Mammary epithelial cell (primary cell): ENCODE data around the gene C18orf54.

ENCODE experiments used
- EZH2 ChIP-seq: IDR thresholded peaks from 2 replicates; pipeline ENCODE4 v1.6.1; 2012; ENCODE audit warnings: low read length, inconsistent platforms, borderline replicate concordance
- TF ChIP-seq, protein P1 (sequence below), 2 donors: IDR thresholded peaks in 1 of 2; conservative IDR thresholded peaks in 1 of 2; 2 replicates each; pipeline ENCODE4 v1.5.1; 2011 to 2012; ENCODE audit warnings: inconsistent platforms in 2 of 2, low read length in 2 of 2, mild to moderate bottlenecking in 2 of 2, control low read depth in 1 of 2, low read depth in 1 of 2; ENCODE audit not compliant: insufficient read depth in 1 of 2; ENCODE audit errors: extremely low read depth in 1 of 2

DNA sequence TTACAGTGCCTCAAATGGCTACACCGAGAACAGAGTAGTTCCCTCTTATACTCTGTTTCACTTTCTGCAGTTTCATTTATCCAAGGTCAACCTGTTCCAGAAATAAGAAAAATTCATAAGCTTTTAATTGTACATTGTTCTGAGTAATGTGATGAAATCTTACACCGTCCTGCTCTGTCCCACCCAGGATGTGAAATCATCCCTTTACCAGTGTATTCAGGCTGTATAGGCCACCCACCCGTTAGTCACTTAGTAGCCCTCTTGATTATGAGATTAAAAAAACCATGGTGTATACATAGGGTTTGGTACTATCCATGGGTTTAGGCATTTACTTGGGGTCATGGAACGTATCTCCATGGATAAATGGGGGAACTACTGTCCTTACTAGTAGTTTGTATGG is 29.9 kb upstream of the C18orf54 start:
- TF ChIP-seq, protein P1, sequence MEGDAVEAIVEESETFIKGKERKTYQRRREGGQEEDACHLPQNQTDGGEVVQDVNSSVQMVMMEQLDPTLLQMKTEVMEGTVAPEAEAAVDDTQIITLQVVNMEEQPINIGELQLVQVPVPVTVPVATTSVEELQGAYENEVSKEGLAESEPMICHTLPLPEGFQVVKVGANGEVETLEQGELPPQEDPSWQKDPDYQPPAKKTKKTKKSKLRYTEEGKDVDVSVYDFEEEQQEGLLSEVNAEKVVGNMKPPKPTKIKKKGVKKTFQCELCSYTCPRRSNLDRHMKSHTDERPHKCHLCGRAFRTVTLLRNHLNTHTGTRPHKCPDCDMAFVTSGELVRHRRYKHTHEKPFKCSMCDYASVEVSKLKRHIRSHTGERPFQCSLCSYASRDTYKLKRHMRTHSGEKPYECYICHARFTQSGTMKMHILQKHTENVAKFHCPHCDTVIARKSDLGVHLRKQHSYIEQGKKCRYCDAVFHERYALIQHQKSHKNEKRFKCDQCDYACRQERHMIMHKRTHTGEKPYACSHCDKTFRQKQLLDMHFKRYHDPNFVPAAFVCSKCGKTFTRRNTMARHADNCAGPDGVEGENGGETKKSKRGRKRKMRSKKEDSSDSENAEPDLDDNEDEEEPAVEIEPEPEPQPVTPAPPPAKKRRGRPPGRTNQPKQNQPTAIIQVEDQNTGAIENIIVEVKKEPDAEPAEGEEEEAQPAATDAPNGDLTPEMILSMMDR (conservative IDR thresholded peaks at IDR 0.05 in 1 of 2, IDR thresholded peaks at IDR 0.05 in 1 of 2; ENCODE audit: extremely low read depth in 1 of 2, insufficient read depth in 1 of 2, low read depth in 1 of 2, low read length in 2 of 2) = no peak
- no peak for TF ChIP-seq EZH2
